Smooth muscle cell (in vitro differentiated cells): ENCODE results near the gene NTN1. TPM values are rescaled to one million over a fixed set of nuclear protein-coding genes. Genes with fewer than 3 reads are reported as not detected.
A peak's percentile ranks its signal among the peaks of the same experiment; 100 is the strongest.

Source experiments
- DNase-seq: peaks from one replicate; lab custom pipeline; 2025; ENCODE audit not compliant: unreplicated experiment; lab: John Stamatoyannopoulos, UW
- H2AFZ ChIP-seq: fragments of 200-600 bp; sonication (generic); 2 replicates; pipeline ENCODE4 v1.6.0; 2016; ENCODE audit warnings: antibody characterized with exemption, low read depth, mild to moderate bottlenecking
- H3F3A ChIP-seq: fragments of 200-600 bp; sonication (generic); 2 replicates; pipeline ENCODE4 v1.6.0; 2017; ENCODE audit warnings: antibody characterized with exemption, low read depth
- H3K27ac ChIP-seq: fragments of 200-600 bp; sonication (generic); 2 replicates; pipeline ENCODE4 v1.5.1; 2016; ENCODE audit warnings: low read depth, mild to moderate bottlenecking
- H3K27me3 ChIP-seq: fragments of 200-600 bp; sonication (generic); 2 replicates; pipeline ENCODE4 v1.6.1; 2016; ENCODE audit warnings: low read depth, mild to moderate bottlenecking
- H3K36me3 ChIP-seq: fragments of 200-600 bp; sonication (generic); 2 replicates; pipeline ENCODE4 v1.5.1; 2016; ENCODE audit warnings: low read depth
- H3K4me1 ChIP-seq: fragments of 200-600 bp; sonication (generic); 2 replicates; pipeline ENCODE4 v1.5.1; 2016; ENCODE audit warnings: low read depth
- H3K4me2 ChIP-seq: fragments of 200-600 bp; sonication (generic); 2 replicates; pipeline ENCODE4 v1.6.0; 2016; ENCODE audit warnings: mild to moderate bottlenecking
- H3K4me3 ChIP-seq: fragments of 200-600 bp; sonication (generic); 2 replicates; pipeline ENCODE4 v1.5.1; 2016; ENCODE audit warnings: mild to moderate bottlenecking
- H3K79me2 ChIP-seq: fragments of 200-600 bp; sonication (generic); 2 replicates; pipeline ENCODE4 v1.6.0; 2016; ENCODE audit warnings: low read depth, mild to moderate bottlenecking
- H3K9ac ChIP-seq: fragments of 200-600 bp; sonication (generic); 2 replicates; pipeline ENCODE4 v1.6.0; 2016; ENCODE audit warnings: low read depth
- H3K9me3 ChIP-seq: fragments of 200-600 bp; sonication (generic); replicated peaks from 2 replicates; pipeline ENCODE4 v1.5.1; 2016; ENCODE audit warnings: low read depth
- H4K20me1 ChIP-seq: fragments of 200-600 bp; sonication (generic); 2 replicates; pipeline ENCODE4 v1.6.0; 2016; ENCODE audit warnings: low read depth
- WGBS: methylation state at CpG from one replicate; pipeline ENCODE4 v1.1.7; 2016; ENCODE audit warnings: low lambda C conversion rate; 5-methylcytosine and 5-hydroxymethylcytosine counted together
- polyA plus RNA-seq: library from polyadenylated mRNA; unstranded; fragments of >200 nt; fragmentation: Nextera tagmentation; extraction: Ambion mirVana; gene quantifications from 2 replicates; pipeline ENCODE4 v1.2.1, GENCODE V29; 2016
- total RNA-seq: library from RNA; depleted of rRNA; stranded (reverse); fragments of >200 nt; gene quantifications from 2 replicates; pipeline ENCODE4 v1.2.3, GENCODE V29; 2014
- TF ChIP-seq, protein P1 (sequence below): fragments of 200-600 bp; sonication (generic); IDR thresholded peaks from 2 replicates; pipeline ENCODE4 v1.5.1; 2017; ENCODE audit warnings: borderline replicate concordance, mild to moderate bottlenecking, antibody characterized with exemption; ENCODE audit not compliant: insufficient read depth, poor library complexity, severe bottlenecking

NTN1 gene
- total and polyA plus RNA-seq, 2 experiments from 2014 or later, result 0.07 to 0.72 TPM

DNA sequence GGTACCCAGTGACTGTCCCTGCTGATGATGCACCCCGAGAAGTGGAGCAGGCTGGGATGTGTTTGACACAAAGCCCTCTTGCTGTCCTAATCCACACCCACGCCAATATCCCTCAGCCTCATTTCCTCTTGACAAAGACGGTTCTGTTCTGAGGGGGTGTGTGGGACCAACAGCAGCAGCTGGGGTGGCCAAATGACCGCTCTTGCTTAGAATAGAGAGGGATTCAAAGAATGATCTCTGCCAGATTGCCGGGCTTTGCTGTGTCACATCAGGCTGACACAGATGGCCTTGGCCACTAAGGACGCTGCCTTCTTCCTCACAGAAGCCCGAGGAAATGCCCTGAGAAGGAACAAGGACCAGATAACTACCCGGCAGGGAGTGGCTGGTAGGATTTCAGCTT lies 250.7 kb downstream of the NTN1 start:
- no peak overlapping the region for H3K4me3 ChIP-seq
- no peak overlapping the region for H3K27ac ChIP-seq
- H2AFZ ChIP-seq, result no peak overlapping the region
- DNase-seq, result no peak
- TF ChIP-seq, protein P1, sequence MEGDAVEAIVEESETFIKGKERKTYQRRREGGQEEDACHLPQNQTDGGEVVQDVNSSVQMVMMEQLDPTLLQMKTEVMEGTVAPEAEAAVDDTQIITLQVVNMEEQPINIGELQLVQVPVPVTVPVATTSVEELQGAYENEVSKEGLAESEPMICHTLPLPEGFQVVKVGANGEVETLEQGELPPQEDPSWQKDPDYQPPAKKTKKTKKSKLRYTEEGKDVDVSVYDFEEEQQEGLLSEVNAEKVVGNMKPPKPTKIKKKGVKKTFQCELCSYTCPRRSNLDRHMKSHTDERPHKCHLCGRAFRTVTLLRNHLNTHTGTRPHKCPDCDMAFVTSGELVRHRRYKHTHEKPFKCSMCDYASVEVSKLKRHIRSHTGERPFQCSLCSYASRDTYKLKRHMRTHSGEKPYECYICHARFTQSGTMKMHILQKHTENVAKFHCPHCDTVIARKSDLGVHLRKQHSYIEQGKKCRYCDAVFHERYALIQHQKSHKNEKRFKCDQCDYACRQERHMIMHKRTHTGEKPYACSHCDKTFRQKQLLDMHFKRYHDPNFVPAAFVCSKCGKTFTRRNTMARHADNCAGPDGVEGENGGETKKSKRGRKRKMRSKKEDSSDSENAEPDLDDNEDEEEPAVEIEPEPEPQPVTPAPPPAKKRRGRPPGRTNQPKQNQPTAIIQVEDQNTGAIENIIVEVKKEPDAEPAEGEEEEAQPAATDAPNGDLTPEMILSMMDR, result no peak
- no peaks in the 10 kb centered on the region for H3K9me3 ChIP-seq
- 44% methylated on average over 8 of the region's 8 CpGs for WGBS
- no peaks in the 10 kb centered on the region for H3K36me3 ChIP-seq
- H3K4me1 ChIP-seq, result no peaks in the 10 kb centered on the region
- no peaks in the 10 kb centered on the region for H4K20me1 ChIP-seq
- no peaks in the 10 kb centered on the region for H3K27me3 ChIP-seq
- no peak overlapping the region for H3K9ac ChIP-seq
- no peaks in the 10 kb centered on the region for H3F3A ChIP-seq
- H3K4me2 ChIP-seq, result no peak overlapping the region
- H3K79me2 ChIP-seq, result no peaks in the 10 kb centered on the region

DNA sequence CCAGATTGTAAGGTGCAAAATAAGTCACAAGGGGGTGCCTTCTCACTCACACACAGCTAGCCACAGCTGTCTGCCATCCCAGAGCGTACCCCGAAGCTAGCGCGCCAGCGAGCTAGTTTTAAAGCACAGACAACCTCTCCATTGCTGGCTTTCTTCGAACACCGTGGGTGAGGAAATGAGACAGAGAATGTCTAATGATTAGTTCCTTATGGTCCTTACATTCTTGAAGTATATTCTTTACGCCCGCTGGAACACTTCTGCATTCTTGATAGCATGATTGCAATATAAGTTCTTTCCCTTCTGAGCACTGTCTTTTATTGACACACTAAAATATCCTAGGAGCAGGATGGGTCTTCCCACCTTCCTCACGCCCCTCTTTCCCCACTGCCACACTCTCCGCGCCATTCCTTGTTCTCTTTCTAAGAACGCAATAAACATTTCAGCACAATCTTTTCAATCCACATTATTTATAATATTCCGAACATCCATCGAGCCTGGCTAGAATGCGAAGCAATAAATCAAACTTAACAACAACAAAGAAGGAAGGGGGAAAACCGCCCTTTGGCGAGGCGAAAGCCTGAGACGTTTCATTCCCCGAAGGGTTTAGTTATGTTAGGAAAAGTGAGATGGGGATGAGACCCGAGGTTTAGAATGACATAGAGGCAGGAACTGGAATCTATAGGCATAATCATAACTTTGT lies 251.3 kb downstream of the NTN1 start:
- Histone ChIP-seq H2AFZ (no peak overlapping the region), H4K20me1 (no peaks in the 10 kb centered on the region), H3K4me3 (no peak overlapping the region), H3K4me1 (no peaks in the 10 kb centered on the region), H3K4me2 (no peak overlapping the region), H3K27ac (no peak overlapping the region), H3K9ac (no peak overlapping the region), H3K27me3 (no peaks in the 10 kb centered on the region), H3F3A (no peaks in the 10 kb centered on the region), H3K9me3 (no peaks in the 10 kb centered on the region), H3K36me3 (no peaks in the 10 kb centered on the region), H3K79me2 (no peaks in the 10 kb centered on the region)
- DNase-seq, result no peak
- TF ChIP-seq, protein P1, result no peak
- 90% methylated on average over 22 of the region's 22 CpGs for WGBS

DNA sequence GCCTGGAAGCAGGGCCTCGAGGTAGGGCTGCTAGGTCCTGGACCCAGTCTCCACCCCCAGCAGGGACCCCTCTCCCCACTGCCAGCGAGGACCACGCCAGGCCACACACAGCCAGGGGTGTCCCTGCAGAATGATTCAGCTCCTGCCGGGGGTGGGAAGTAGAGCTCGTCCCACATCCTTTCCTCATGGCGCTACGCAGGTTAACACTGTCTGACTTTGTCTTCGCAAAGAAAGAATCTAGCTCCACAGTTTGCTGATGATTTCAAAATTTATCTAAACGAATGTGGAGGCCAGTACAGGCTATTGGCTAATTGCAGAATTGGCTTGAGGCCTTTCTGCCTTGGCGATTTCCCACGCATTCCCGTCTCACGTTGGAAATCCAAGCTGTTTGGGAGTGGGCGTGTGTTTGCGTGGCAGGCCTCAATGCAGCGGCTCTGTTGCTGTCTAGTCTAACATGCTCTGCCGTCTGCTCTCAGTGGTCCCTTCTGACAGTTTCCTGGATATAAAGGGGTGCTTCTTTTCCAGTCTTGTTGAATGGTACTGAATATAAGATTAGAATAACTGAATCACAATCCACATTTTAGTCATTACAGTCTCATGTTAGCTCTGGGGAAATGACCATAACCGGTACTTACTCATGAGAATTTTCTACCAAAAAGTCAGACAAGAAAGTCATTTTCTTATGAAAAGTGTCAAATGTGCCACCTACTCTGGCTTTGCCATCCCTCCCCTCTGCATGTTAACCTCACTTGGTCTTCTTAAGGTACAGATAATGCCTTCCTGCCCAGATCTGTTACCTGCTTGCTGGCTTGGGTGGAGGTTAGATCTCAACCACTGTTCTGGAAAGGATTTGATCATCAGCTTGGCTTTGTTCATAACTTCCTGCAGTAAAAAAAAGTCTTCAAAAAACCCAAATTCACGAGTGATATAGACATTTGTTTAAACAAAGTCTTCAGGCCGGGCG lies 252.4 kb downstream of the NTN1 start:
- no peaks in the 10 kb centered on the region for H4K20me1 ChIP-seq
- H3K4me1 ChIP-seq, result no peaks in the 10 kb centered on the region
- H3K4me3 ChIP-seq, result no peak overlapping the region
- H3K79me2 ChIP-seq, result no peaks in the 10 kb centered on the region
- DNase-seq, result no peak
- H3K27me3 ChIP-seq, result no peaks in the 10 kb centered on the region
- no peak overlapping the region for H2AFZ ChIP-seq
- H3F3A ChIP-seq, result no peaks in the 10 kb centered on the region
- peak overlapping the region; percentile 5 for H3K27ac ChIP-seq
- TF ChIP-seq, protein P1, result no peak
- no peaks in the 10 kb centered on the region for H3K9me3 ChIP-seq
- H3K9ac ChIP-seq, result no peak overlapping the region
- no peak overlapping the region for H3K4me2 ChIP-seq
- H3K36me3 ChIP-seq, result no peaks in the 10 kb centered on the region
- WGBS, result 73% methylated on average over 21 of the region's 21 CpGs
